Activated T-cell treated with anti-CD3 and anti-CD28 coated beads, Interleukin-2, amount 50 U/mL, for 48 hours (primary cell): ENCODE results near the gene HVCN1.

ENCODE experiments used
- DNase-seq, 2 experiments: peaks; one replicate each; pipeline ENCODE4 v3.0.0-alpha.2; 2020

The HVCN1 gene

DNA sequence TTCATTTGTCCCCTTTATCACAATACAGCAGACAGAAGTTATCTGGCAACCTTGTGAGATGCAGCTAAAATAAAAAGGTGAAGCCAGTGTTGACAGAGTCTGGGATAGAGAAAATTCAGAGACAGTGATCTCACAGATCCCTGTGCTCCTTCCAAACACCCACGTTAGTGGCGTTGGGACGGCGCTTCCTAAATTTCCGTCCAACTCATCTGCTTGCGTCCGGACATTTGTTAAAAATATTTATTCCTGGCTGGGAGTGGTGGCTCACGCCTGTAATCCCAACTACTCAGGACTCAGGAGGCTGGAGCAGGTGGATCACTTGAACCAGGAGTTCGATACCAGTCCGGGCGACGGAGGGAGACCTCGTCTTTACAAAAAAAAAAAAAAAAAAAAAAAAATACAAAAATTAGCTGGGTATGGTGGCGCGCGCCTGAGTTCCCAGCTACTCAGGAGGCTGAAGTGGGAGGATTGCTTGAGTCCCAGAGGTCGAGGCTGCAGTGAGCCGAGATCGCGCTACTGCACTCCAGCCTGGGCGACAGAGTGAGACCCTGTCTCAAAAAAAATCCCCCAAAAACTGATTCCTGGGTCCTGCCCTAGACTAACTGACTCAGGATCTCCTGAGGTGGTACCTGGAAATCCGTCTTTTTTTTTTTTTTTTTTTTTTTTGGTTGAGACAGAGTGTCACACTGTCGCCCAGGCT, 75.7 kb downstream of the HVCN1 start:
- no peak for DNase-seq

DNA sequence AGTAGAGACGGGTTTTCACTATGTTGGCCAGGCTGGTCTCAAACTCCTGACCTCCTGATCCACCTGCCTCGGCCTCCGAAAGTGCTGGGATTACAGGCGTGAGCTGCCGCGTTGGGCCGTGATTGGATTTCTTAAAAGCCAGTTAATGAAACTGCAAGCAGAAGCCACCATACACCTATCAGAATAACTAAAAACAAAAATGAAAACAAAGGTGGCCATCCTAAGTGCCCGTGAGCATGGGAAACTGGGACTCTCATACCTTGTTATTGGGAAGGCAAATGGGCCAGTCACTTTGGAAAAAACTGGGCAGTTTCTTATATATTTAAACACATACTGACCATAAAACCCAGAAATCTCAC, 82.7 kb downstream of the HVCN1 start:
- no peak for DNase-seq

DNA sequence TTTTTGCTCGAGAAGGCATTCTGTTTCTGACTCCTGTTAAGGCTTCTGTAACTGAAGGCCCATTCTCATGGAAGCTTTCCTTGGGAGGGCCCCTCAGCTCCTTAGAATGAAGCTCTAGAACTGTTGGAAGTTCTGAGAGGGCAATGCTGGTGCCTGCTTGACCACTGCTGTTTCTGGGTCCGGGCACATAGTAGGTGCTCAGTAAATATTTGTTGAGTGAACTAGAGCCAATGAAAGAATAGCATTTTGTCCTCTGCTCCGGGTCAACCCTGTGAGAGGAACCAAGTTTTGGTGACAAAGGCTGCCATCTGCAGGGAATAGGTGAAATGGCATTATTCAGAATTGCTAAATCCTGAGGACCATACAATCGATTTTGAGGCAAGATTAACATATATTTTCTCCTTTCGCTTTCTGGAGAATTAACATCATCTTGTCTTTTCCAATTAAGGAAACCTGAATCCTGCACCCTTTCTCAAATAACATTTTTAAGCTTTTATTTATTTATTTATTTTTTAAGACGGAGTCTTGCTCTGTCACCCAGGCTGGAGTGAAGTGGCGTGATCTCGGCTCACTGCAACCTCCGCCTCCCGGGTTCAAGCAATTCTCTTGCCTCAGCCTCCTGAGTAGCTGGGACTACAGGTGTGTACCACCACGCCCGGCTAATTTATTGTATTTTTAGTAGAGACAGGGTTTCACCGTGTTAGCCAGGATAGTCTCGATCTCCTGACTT, 86.7 kb downstream of the HVCN1 start:
- DNase-seq, result peak; percentile 49 to 53

GRCh38 chr12:110600254-110600653, 88.7 kb downstream of the HVCN1 start:
- no peak for DNase-seq

- DNase-seq, result no peak
These were observed 89.6 kb downstream of the HVCN1 start for GRCh38 chr12:110599334-110599733.
